HT-29 (cell line): ENCODE measurements around the gene RABEPK. TPM values are rescaled to one million over a fixed set of nuclear protein-coding genes. Genes with fewer than 3 reads are reported as not detected.
"Not testable (repeated sequence)": the region's sequence is repeated elsewhere in the genome, so short reads cannot be mapped to it uniquely, and the experiment has no call there.

Experiments used
- DNase-seq: peaks from one replicate; pipeline ENCODE4 v3.0.0-alpha.2; 2015; ENCODE audit warnings: low spot score
- total RNA-seq: library from RNA; depleted of rRNA; stranded (reverse); fragments of >200 nt; shearing (Covaris generic); gene quantifications from 2 replicates; pipeline ENCODE4 v1.2.3, GENCODE V29; 2014; rRNA removed

Gene RABEPK, protein sequence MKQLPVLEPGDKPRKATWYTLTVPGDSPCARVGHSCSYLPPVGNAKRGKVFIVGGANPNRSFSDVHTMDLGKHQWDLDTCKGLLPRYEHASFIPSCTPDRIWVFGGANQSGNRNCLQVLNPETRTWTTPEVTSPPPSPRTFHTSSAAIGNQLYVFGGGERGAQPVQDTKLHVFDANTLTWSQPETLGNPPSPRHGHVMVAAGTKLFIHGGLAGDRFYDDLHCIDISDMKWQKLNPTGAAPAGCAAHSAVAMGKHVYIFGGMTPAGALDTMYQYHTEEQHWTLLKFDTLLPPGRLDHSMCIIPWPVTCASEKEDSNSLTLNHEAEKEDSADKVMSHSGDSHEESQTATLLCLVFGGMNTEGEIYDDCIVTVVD
- 26.0 and 29.1 TPM in 2 replicates for total RNA-seq

DNA sequence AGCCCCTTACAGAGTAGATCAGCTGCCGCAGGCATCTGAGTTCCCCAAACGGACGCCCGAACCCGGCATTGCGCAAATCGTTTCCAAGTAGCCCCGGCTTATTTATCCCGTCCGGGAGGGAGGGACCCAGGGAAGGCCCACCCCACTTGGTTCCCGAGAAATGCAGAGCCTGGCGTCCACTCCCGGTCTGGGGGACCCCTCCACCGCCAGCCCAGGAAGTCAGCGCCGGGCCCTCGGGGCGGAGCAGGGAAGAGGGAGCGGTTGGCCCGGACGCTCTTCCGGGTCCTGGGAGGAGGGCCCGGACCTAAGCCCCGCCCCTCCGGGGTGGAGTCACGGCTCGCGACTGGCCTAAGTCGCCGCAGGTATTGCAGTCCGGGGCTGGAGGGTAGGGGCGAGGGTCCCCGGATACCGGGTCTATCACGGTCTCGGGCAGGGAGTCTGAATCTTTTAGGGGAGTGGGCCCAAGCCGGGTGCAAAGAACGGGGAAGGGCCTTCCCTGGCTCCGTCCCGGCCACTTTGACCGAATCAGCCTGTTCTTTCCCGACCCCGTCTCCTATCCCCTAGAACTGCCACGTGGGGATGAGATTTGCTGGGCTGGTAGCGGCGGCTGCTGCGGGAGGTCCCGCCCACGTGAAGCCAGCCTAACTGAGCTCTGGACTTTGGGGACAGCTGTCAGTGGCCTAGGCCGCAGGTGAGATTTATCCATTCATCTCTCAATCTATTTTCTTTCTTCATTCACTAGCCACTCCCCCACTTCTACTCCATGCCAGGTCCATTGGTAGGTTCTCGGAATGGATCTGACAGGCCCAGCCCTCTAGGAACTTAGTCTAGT lies at the start of gene RABEPK:
Gene RABEPK, plus strand, starts transcription at position 327 of the 832 bp plus-strand sequence. CDS start 2,472 bp downstream, outside the sequence.
- DNase-seq: peak; percentile 97

DNA sequence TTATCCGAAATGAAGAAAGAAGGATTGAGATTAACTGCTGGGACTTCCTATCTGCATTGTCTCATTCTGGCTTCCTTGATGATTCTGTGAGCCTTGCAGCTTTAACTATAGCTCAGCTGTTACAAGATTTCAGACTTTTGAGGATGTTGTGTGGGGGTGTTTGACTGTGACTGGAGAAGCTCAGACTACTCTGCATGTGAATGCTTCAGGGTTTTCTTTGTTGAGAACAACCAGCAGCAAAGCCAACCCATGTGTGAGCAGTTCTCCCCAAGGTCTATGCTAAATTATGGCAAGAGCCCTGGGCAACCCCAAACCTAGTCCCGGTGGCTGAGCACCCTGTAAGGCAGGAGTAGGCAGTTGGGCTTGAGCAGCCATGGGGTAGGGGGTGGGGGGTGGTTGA lies 48.6 kb upstream of the RABEPK start:
- no peak for DNase-seq

DNA sequence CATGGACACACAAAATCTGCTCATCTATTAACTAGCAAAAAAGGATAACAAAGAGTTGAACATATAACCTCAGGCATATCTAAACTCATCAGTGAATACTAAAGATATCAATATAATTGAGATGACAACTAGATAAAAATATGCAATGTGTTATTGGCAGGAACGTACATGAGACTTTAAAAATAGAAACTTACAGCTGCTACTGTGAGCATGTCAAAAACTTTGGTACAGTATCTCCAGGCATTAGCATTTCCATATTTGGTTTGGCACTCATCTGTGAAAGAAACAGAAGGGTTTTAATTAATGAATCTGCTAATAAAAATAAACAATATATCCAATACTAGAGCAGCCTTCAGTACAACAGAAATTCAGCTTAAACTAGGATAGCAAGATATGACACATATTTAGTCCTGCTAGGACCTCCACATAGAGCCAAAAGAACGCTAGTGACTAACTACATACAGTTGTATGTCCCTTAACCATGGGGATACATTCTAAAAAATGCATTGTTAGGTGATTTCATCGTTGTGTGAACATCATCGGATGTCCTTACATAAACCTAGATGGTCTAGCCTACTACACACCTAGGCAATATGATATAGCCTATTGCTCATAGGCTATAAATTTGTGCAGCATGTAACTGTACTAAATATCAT lies 46.5 kb upstream of the RABEPK start:
- no peak for DNase-seq

DNA sequence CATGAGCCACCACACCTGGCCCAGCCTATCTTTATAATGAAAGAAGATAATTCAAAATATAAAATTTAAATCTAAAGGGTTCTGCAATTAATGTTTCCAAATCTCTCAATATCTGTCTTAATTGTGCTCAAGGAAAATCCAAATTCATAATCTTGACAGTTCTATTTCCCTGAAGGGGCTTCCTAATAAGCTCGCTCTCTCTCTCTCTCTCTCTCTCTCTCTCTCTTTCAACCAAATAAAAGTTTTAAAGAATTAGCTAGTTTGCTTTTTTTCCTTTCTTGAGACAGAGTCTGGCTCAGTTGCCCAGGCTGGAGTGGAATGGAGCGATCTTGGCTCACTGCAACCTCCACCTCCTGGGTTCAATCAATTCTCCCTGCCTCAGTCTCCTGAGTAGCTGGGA lies 43.8 kb upstream of the RABEPK start:
- DNase-seq: no peak

DNA sequence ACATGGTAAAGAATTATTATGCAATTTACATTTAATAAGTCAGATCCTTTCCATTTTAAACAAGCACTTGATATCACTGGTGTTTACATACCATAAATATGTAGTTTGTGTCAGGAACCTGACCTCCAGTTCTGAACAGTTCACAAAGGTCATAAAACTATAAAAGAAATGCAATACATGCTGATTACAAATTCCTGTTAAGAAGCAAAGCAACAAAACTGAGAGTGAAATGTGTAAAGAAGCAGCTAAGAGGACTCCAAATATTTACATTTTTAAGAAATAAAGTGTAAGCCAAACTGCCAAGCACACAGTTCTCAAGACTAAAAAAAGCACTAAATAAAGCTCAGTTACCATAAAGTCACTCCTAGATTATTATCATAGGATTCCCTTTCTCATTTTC lies 39.6 kb upstream of the RABEPK start:
- DNase-seq: no peak

DNA sequence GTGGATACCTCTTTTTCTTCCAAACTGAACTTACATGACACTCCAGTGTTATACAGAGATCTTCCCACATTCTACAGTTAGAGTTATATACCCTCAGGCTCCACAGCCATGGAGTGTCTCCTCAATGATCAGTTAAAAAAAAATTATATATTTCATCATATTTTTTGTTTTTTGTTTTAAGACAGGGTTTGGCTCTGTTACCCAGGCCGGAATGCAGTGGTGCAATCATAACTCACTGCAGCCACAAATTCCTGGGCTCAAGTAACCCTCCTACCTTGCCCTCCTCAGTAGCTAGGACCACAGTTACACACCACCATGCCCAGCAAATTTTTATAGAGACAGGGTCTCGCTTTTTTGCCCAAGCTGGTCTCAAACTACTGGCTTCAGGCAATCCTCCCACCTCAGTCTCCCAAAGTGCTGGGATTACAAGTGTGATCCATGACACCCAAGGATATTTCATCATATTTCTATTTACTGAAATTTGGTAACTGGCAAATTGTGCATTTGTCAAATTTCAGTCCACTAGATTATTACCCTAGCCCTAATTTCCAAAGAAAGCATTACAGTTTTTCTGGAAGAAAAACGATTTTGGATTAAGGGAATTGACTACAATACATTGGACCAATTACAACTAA lies 38.9 kb upstream of the RABEPK start:
- no peak for DNase-seq

DNA sequence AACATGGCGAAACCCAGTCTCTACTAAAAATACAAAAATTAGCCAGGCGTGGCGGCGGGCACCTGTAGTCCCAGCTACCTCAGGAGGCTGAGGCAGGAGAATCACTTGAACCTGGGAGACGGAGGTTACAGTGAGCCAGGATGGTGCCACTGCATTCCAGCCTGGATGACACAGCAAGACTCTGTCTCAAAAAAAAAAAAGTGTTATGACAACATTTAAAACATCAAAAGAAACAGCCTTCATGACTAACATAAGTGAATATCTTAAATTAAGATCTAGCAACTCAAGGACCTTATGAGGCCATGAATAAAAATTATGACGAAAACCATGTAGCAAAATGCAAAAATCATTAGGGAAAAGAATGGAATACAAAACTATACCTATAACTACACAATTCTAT lies 37.5 kb upstream of the RABEPK start:
- not testable (repeated sequence) for DNase-seq

DNA sequence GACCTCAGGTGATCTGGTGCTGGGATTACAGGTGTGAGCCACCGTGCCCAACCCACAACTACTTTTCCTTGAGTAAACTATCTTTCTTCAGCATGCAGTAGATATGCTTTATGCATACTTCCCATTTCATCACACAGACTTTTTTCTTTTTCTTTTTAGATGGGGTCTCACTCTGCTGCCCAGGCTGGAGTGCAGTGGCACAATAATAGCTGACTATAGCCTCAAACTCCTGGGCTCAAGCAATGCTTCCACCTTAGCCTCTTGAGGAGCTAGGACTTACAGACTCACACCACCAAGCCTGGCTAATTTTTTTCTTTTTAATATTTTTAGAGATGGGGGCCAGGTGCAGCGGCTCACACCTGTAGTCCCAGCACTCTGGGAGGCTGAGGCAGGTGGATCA lies 33.6 kb upstream of the RABEPK start:
- DNase-seq: no peak

DNA sequence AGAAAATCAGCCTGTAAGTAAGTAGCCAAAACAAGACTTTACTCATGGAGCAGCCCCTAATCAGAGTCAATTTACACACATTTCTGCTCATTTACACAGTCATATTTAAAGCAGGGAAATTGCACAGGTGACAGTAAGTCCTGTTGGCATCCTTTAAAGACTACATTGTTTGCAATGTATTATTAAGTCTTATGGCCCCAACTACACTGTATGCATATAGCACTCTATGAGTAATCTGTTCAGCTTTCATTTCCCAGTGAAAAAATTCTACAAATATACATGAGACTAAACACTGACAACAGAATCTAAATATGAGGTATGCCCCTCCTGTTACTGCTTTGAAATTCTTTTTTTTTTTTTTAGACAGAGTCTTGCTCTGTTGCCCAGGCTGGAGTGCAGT lies 30.4 kb upstream of the RABEPK start:
- DNase-seq: no peak

DNA sequence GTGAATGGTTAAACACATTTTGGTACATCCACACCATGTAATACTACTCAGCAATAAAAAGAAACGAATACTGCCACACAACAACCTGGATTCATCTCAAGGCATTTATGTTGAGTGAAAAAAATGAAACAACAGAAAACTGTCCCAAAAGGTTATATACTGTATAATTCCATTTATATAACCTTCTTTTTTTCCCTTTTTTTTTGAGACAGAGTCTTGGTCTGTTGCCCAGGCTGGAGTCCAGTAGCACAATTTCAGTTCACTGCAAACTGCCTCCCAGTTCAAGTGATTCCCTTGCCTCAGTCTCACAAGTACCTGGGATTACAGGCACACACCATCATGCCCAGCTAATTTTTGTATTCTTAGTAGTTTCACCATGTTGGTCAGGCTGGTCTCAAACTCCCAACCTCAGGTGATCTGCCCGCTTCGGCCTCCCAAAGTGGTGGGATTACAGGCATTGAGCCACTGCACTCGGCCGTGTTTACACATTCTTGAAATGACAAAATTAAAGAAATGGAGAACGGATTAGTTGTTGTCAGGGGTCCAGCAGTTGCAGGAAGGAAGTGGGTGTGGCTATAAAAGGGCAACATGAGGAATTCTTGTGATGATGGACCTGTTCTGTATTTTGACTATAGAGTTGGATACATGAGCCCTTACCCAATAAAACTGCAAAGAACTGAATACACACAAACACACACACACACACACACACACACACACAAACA lies 28.1 kb upstream of the RABEPK start:
- DNase-seq: no peak

DNA sequence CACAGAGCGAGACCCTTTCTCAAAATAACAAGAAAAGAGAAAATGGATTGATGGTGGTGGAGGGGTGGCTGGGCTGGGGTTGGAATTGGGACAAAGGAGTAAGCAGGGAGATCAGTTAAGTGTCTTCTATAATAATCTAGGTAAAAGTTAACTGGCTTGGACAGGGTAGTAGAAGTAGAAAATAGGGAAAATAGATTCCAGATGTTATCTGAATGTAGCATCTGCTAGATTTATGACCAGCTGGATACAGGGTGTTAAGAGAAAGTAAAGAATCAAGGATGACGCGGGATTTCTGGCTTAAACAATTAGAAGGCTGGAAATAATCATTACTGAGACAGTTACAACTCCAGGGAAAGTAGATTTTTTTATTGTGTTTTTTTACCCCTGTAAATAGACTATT lies 23.7 kb upstream of the RABEPK start:
- DNase-seq: no peak

DNA sequence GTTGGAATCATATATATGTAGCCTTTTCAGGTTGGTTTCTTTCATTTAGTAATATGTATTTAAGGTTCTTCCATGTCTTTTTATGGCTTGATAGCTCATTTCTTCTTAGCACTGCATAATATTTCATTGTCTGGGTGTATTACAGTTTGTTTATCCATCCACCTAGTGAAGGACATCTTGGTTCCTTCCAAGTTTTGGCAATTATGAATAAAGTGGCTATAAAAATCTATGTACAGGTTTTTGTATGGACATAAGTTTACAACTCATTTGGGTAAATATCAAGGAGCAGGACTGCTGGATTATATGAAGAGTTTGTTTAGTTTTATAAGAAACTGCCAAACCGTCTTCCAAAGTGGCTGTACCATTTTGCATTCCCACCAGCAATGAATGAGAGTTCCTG lies 22.5 kb upstream of the RABEPK start:
- DNase-seq: no peak

DNA sequence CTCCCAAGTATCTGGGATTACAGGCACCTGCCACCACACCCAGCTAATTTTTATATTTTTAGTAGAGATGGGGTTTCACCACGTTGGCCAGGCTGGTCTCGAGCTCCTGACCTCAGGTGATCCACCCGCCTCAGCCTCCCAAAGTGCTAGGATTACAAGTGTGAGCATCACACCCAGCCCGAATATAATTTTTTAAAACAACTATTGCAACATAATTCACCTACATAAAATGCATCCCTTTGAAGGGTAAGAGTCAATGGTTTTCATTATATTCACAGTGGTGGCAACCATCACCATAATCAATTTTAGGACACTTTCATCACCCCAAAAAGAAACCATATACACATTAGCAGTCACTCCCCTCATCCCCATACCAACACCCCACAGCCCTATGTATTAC lies 20.6 kb upstream of the RABEPK start:
- not testable (repeated sequence) for DNase-seq

DNA sequence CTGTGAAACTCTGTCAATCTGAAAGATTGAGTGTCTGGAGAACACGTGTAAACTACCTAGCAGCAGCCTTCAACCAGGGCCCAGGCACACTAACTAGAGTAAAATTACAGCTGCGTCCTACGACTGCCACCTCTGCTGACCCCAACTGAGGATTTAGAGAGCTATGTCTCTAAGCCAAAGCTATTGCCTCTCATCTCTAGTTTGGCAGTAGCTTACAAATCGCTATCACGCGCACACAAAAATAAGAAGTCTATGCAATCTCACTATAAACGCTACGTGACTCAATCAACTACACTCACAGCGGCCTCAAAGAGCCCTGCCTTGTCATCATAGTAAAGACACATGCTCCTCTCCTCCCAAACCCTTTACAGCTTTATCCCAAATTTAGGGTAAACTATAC lies 19.5 kb upstream of the RABEPK start:
- DNase-seq: no peak

DNA sequence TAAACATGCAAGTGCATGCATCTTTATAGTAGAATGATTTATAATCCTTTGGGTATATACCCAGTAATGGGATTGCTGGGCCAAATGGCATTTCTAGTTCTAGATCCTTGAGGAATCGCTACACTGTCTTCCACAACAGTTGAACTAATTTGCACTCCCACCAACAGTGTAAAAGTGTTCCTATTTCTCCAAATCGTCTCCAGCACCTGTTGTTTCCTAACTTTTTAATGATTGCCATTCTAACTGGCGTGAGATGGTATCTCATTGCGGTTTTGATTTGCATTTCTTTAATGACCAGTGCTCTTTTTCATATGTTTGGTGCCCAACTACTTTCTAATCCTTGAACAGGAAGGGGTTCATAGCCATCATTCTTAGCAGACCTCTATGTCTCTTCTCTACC lies 18.6 kb upstream of the RABEPK start:
- not testable (repeated sequence) for DNase-seq

DNA sequence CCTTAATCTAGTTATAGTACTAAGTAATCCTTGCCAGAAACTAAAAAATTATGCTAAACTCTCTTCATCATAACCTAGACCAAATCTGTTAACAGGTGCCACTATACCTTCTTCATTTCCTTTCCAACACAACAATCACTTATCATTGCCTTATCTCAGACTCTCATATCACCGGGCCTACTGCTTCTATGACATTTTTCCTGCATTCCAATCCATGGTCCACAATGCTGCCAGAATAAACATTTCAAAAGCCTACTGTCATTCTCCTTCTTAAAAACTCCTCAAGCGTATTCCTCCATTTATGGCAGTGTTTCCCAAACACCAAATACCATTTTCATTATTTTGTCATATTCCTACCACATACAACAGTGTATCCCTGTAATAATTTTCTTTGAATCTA lies 17.3 kb upstream of the RABEPK start:
- no peak for DNase-seq

DNA sequence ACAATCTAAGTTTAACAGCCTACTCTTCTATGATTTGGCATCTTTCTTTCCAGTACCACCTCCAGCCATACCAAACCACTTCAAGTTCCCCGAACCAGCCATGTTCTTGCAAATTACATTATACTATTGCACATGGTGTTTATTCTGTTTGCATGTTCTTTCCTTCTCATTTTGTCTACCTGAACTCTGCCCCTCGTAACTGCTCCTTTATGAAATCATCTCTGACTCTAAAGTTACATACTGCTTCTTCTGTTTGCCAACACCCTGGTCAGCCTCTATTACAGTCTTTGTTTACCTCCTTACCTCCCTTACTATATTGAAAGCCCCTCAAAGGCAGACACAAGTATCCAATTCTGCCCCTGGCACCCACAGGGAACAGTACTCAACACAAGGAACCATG lies 16.8 kb upstream of the RABEPK start:
- no peak for DNase-seq

DNA sequence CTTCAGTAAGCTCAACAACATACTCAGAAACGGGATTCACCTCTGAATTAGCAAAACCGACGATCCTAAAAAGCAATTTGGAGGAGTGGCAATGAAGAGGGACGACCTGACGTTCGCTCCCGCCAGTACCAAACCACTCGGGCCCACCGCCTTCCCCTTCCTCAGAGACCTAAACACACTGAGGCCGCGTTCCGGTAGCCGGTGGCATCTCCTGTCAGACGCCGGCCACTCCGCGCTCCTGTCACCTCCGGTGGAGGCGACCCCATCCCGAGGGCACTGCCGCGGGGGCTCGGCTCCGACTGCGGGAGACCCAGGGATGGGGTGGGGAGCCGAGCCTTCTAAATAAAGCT lies 11.4 kb upstream of the RABEPK start:
- DNase-seq: peak; percentile 22

DNA sequence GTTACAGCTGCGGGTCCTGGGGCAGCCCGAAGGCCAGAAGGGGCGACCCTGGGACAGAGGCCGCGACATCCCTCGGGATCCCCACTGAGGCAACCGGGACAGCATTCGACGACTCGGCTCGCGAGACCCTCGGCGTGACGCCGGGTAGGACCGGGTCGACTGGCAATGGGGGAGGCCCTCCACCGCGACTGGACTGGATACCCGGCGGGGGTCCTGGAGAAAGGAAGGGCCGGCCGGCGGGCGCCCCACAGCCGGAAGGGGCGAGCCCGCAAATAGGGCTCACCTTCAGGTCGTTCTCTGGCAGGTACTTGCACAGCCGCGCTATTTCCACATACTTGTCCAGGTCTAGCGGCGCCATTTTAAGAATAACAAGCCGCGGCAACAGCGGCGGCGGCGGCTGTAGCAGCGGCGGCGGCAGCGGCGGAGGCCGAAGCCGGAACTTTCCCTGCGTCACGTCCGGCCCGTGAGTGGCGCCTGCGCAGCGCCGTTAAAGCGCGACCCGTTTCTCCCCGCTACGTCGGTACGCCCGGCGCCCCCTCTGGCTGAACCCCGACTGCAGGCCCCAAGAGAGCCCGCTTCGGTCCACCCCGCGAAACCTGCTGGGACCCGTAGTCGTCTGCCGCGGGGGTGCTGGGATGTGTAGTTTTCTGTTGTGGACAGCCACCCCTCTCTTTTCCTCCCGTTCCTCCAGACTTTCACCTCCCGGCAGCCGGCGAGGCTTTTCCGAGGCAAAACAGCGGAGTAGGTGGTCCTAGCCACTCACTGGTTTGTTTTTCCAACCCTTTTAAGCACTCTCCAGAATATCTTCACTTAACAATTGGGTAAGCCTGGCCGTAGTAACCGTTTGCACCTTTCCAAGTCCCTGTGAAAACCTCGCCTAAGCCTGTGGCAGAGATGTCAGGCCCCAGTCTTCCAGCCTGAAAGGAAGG lies 10.7 kb upstream of the RABEPK start, which contains the start of gene PPP6C:
Gene PPP6C, minus strand, starts transcription at position 443 of the 929 bp plus-strand sequence. Its CDS starts 85 bp downstream, at position 358.
- DNase-seq: peak; percentile 94

DNA sequence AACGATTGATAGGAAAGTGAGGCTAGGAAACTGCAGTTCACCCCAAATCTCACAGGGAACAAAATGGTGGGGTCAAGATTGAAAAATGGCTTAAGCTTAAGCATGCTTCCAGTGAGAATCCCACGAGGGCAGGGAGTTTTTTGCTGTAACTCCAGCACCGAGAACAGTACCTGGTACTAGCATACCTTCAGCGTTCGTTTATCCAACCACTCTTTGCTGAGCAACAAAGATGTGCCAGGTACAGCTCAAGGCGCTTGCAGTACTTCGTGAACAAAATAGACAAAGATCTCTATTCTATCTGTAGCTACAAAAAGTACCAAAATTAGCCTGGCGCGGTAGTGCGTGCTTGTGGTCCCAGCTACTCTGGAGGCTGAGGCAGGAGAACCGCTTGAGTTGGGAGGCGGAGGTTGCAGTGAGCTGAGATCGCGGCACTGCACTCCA lies 10.0 kb upstream of the RABEPK start:
- DNase-seq: no peak
